ENCODE data around the gene NIT1. TPM values are rescaled to one million over a fixed set of nuclear protein-coding genes. Genes with fewer than 3 reads are reported as not detected.

NIT1 gene
- total and polyA plus RNA-seq, 10 of the 15 experiments (the other 5 are each of a cell fraction or from before 2014, with no cell fraction given): 19.2 to 54.4 (median 28.3) TPM

GRCh38 chr1:161137881-161138280, 20.0 kb downstream of the NIT1 start:
- H3K27ac ChIP-seq (ENCODE audit: control insufficient read depth, insufficient read depth): no peak overlapping the region
- H3K27me3 ChIP-seq (replicated peaks in 1 of 2; ENCODE audit: control insufficient read depth in 2 of 2, insufficient read depth in 2 of 2, low read length in 1 of 2): no peaks in the 10 kb centered on the region
- TF ChIP-seq PAX5 (IDR thresholded peaks at IDR 0.05; ENCODE audit: borderline replicate concordance, low read depth, low read length): no peak
- no peak for TF ChIP-seq HCFC1 (IDR thresholded peaks at IDR 0.05; ENCODE audit: low read length)
- TF ChIP-seq JUNB (IDR thresholded peaks at IDR 0.05): no peak
- TF ChIP-seq RAD51 (IDR thresholded peaks at IDR 0.05): no peak
- TF ChIP-seq TCF12 (IDR thresholded peaks at IDR 0.05; ENCODE audit: low read depth, low read length): no peak
- no peak for TF ChIP-seq SMARCA5 (IDR thresholded peaks at IDR 0.05)
- no peak for TF ChIP-seq ZNF217 (IDR thresholded peaks at IDR 0.05)
- no peak for TF ChIP-seq MEF2A (IDR thresholded peaks at IDR 0.05; ENCODE audit: insufficient read depth, low read depth, low read length)
- TF ChIP-seq NFIC (IDR thresholded peaks at IDR 0.05; ENCODE audit: low read depth, low read length): no peak
- no peak for TF ChIP-seq E2F4 (IDR thresholded peaks at IDR 0.05; ENCODE audit: low read depth, low read length)
- POLR2A ChIA-PET: interaction anchor here (0.9 to 1.2 kb wide), 2 partner anchors 11 to 356 kb away, joined by 3 read pairs; no protein-coding TSS in a partner anchor
- H2AFZ ChIP-seq (ENCODE audit: control insufficient read depth, low read depth, low read length): no peak overlapping the region
- no peak overlapping the region for H3K9ac ChIP-seq (ENCODE audit: control insufficient read depth, insufficient read depth, low read length)
- H3K4me3 ChIP-seq: no peak overlapping the region
- RAD21 ChIA-PET (ENCODE audit: unreplicated experiment): interaction anchor here (0.5 to 2.8 kb wide), 7 partner anchors 20 to 744 kb away, joined by 3 to 15 read pairs (median 3); partner anchors contain the start of genes ARHGAP30, KLHDC9, NIT1 and PFDN2
- in situ Hi-C loops (cut with MboI) (no loop called here), intact Hi-C loops (cut with micrococcal nuclease; ENCODE audit: unreplicated experiment) (no loop called here)
- BruUV-seq (replicated peaks): no TSS peak
- no peaks in the 10 kb centered on the region for H4K20me1 ChIP-seq (ENCODE audit: control insufficient read depth, insufficient read depth)
- DNase-seq (ENCODE audit: low read depth, low spot score) (no peak), ATAC-seq (no peak), FAIRE-seq (no peak)
- H3K9me3 ChIP-seq (replicated peaks; ENCODE audit: control insufficient read depth, insufficient read depth, low read length): no peaks in the 10 kb centered on the region
- H3K36me3 ChIP-seq (ENCODE audit: control insufficient read depth in 2 of 2, insufficient read depth in 2 of 2, low read length in 1 of 2): no peaks in the 10 kb centered on the region
- SMC1A ChIA-PET (ENCODE audit: uncharacterized antibody, unreplicated experiment): interaction anchor here (0.7 to 4.4 kb wide), 15 partner anchors 8 to 140 kb away, joined by 3 to 26 read pairs (median 4); partner anchors contain the start of genes ARHGAP30, B4GALT3, KLHDC9 and NIT1
- H3K4me1 ChIP-seq (ENCODE audit: control insufficient read depth, insufficient read depth, low read length): no peaks in the 10 kb centered on the region
- CTCF ChIA-PET: interaction anchor here (0.7 to 6.2 kb wide), 17 partner anchors 9 to 244 kb away, joined by 3 to 60 read pairs (median 6); partner anchors contain the start of genes ARHGAP30, KLHDC9, NIT1 and PFDN2
- no peak overlapping the region for H3K4me2 ChIP-seq (ENCODE audit: control insufficient read depth, insufficient read depth)
- peaks cover 18% of the 10 kb centered on the region for H3K79me2 ChIP-seq (ENCODE audit: control insufficient read depth, insufficient read depth, low read length)
- 97% methylated on average over 3 of the region's 3 CpGs for WGBS (ENCODE audit: insufficient coverage, insufficient replicate concordance, low lambda C conversion rate, missing lambda C conversion rate)

All from GM12878 (cell line).